OCI-LY1 (cell line): ENCODE results near the gene ST6GALNAC4.

Source experiments
- H2AFZ ChIP-seq: fragments of 200-600 bp; sonication (generic), shearing (Covaris generic); 2 replicates; pipeline ENCODE4 v1.6.0; 2014; ENCODE audit warnings: antibody characterized with exemption, mild to moderate bottlenecking, low read length
- H3F3A ChIP-seq: fragments of 200-600 bp; sonication (generic), shearing (Covaris generic); 2 replicates; pipeline ENCODE4 v1.6.0; 2014; ENCODE audit warnings: mild to moderate bottlenecking, antibody characterized with exemption, low read length, moderate library complexity; ENCODE audit not compliant: insufficient read depth
- H3K27ac ChIP-seq: fragments of 200-600 bp; sonication (generic); 2 replicates; pipeline ENCODE4 v1.5.1; 2014; ENCODE audit warnings: low read length, mixed run types, mild to moderate bottlenecking, low read depth; ENCODE audit not compliant: poor library complexity, severe bottlenecking
- H3K27me3 ChIP-seq: fragments of 200-600 bp; sonication (generic); 2 replicates; pipeline ENCODE4 v1.6.0; 2014; ENCODE audit warnings: antibody characterized with exemption, mild to moderate bottlenecking, low read length, moderate library complexity; ENCODE audit not compliant: insufficient read depth
- H3K36me3 ChIP-seq: fragments of 200-600 bp; sonication (generic); 2 replicates; pipeline ENCODE4 v1.6.1; 2014; ENCODE audit warnings: mild to moderate bottlenecking, antibody characterized with exemption, low read length, moderate library complexity, mixed read lengths; ENCODE audit not compliant: insufficient read depth
- H3K4me1 ChIP-seq: fragments of 200-600 bp; sonication (generic); 2 replicates; pipeline ENCODE4 v1.5.1; 2014; ENCODE audit warnings: mild to moderate bottlenecking, low read length, moderate library complexity; ENCODE audit not compliant: insufficient read depth, severe bottlenecking
- H3K4me2 ChIP-seq: fragments of 200-600 bp; sonication (generic), shearing (Covaris generic); 2 replicates; pipeline ENCODE4 v1.6.1; 2014; ENCODE audit warnings: low read length
- H3K4me3 ChIP-seq: fragments of 200-600 bp; sonication (generic); 2 replicates; pipeline ENCODE4 v1.5.1; 2014; ENCODE audit warnings: low read length, low read depth, mild to moderate bottlenecking, mixed read lengths; ENCODE audit not compliant: poor library complexity, severe bottlenecking
- H3K79me2 ChIP-seq: fragments of 200-600 bp; shearing (Covaris generic); 2 replicates; pipeline ENCODE4 v1.6.1; 2016; ENCODE audit warnings: mixed run types, low read length, mixed read lengths; ENCODE audit not compliant: insufficient read depth
- H3K9ac ChIP-seq: fragments of 200-600 bp; sonication (generic), shearing (Covaris generic); 2 replicates; pipeline ENCODE4 v1.6.1; 2014; ENCODE audit warnings: mild to moderate bottlenecking, low read length, mixed read lengths
- H3K9me2 ChIP-seq: fragments of 200-600 bp; sonication (generic), shearing (Covaris generic); 2 replicates; pipeline ENCODE4 v1.6.1; 2014; ENCODE audit warnings: low read depth, mild to moderate bottlenecking, low read length, mixed read lengths
- H3K9me3 ChIP-seq: fragments of 200-600 bp; shearing (Covaris generic); 2 replicates; pipeline ENCODE4 v1.6.1; 2014; ENCODE audit warnings: low read length, mixed read lengths
- H4K20me1 ChIP-seq: fragments of 200-600 bp; sonication (generic), shearing (Covaris generic); 2 replicates; pipeline ENCODE4 v1.6.0; 2016; ENCODE audit warnings: mild to moderate bottlenecking, low read length; ENCODE audit not compliant: insufficient read depth
- EZH2 ChIP-seq: fragments of 200-600 bp; sonication (generic), shearing (Covaris generic); IDR thresholded peaks from 2 replicates; pipeline ENCODE4 v1.8.0; 2017; ENCODE audit warnings: borderline replicate concordance, mixed run types, mild to moderate bottlenecking, antibody characterized with exemption, low read length, moderate library complexity, mixed read lengths
- TF ChIP-seq, protein P1 (sequence below): fragments of 200-600 bp; sonication (generic), shearing (Covaris generic); IDR thresholded peaks from 2 replicates; pipeline ENCODE4 v1.5.1; 2017; ENCODE audit warnings: mild to moderate bottlenecking, antibody characterized with exemption, low read length, moderate library complexity, mixed read lengths

ST6GALNAC4 gene

DNA sequence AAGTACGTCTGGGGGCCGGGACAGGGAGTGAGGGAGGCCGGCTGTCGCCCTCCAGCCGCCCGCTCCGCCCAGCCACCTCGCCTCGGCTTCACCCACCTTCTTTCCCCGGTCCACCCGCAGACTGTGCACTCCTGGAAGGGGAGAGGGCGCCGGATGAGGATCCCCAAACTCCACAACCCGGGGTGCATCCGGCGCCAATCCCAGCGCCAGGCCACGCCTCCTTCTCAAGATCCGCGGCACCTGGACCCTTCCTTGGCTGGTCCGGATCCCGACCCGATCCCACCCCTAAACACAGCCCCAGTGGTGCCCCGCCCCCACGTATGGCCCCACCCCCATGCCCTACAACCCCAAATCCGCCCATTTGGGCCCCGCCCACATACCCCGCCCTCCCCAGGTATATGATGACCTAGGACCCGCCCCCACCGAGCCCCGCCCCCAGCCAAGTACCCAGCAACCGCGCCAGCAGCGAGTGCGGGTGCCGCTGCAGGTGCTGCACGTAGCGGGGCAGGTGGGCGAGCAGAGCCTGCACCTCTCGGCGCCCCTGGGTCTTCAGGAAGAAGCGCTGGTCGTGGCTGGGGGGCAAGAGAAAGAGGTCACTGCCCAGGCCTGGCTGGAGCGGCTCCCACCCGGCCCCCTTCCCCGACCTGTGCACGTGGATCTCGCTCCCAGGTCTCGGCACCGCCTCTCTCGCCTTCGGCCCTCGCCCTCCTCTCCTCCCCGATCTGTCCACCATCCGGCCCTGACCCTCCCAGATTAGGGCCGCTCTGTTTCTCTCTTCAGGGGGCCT, 10.6 kb upstream of the ST6GALNAC4 start:
- Histone ChIP-seq H3K4me2 (peak overlapping the region; percentile 74), H3K27me3 (peaks cover 9% of the 10 kb centered on the region), H3K9me2 (no peaks in the 10 kb centered on the region), H4K20me1 (no peaks in the 10 kb centered on the region), H3K36me3 (no peaks in the 10 kb centered on the region), H3K4me1 (peaks cover 37% of the 10 kb centered on the region), H2AFZ (no peak overlapping the region), H3K9me3 (no peaks in the 10 kb centered on the region), H3K4me3 (peak overlapping the region; percentile 57), H3F3A (no peaks in the 10 kb centered on the region), H3K79me2 (no peaks in the 10 kb centered on the region), H3K27ac (no peak overlapping the region), H3K9ac (peak overlapping the region; percentile 41; the same call in 1 of the 2 replicates)
- TF ChIP-seq, protein P1, sequence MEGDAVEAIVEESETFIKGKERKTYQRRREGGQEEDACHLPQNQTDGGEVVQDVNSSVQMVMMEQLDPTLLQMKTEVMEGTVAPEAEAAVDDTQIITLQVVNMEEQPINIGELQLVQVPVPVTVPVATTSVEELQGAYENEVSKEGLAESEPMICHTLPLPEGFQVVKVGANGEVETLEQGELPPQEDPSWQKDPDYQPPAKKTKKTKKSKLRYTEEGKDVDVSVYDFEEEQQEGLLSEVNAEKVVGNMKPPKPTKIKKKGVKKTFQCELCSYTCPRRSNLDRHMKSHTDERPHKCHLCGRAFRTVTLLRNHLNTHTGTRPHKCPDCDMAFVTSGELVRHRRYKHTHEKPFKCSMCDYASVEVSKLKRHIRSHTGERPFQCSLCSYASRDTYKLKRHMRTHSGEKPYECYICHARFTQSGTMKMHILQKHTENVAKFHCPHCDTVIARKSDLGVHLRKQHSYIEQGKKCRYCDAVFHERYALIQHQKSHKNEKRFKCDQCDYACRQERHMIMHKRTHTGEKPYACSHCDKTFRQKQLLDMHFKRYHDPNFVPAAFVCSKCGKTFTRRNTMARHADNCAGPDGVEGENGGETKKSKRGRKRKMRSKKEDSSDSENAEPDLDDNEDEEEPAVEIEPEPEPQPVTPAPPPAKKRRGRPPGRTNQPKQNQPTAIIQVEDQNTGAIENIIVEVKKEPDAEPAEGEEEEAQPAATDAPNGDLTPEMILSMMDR: no peak
- no peak for TF ChIP-seq EZH2

DNA sequence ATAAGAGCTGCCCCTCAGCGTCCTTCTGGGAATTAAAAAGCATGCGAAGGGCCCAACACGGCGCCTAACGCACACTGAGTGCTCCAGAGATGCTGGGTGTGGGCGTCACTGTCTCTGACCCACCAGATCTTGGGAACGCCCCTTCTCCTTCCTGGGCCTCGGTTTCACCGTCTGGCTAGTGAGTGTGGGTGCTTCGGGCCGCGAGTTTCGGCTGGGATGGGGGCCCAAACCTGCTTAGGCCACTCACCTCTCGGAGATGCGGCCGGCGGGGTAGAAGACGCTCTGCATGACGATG, 10.0 kb upstream of the ST6GALNAC4 start:
- Histone ChIP-seq H3K9me2 (no peaks in the 10 kb centered on the region), H3K79me2 (no peaks in the 10 kb centered on the region), H3K4me2 (peak overlapping the region; percentile 74), H3K4me3 (peak overlapping the region; percentile 57), H3K36me3 (no peaks in the 10 kb centered on the region), H3K27me3 (peaks cover 9% of the 10 kb centered on the region), H3F3A (no peaks in the 10 kb centered on the region), H2AFZ (no peak overlapping the region), H3K9ac (peak overlapping the region; percentile 41; the same call in 1 of the 2 replicates), H3K27ac (no peak overlapping the region), H3K4me1 (peaks cover 40% of the 10 kb centered on the region), H3K9me3 (no peaks in the 10 kb centered on the region), H4K20me1 (no peaks in the 10 kb centered on the region)
- no peak for TF ChIP-seq EZH2
- TF ChIP-seq, protein P1: no peak

DNA sequence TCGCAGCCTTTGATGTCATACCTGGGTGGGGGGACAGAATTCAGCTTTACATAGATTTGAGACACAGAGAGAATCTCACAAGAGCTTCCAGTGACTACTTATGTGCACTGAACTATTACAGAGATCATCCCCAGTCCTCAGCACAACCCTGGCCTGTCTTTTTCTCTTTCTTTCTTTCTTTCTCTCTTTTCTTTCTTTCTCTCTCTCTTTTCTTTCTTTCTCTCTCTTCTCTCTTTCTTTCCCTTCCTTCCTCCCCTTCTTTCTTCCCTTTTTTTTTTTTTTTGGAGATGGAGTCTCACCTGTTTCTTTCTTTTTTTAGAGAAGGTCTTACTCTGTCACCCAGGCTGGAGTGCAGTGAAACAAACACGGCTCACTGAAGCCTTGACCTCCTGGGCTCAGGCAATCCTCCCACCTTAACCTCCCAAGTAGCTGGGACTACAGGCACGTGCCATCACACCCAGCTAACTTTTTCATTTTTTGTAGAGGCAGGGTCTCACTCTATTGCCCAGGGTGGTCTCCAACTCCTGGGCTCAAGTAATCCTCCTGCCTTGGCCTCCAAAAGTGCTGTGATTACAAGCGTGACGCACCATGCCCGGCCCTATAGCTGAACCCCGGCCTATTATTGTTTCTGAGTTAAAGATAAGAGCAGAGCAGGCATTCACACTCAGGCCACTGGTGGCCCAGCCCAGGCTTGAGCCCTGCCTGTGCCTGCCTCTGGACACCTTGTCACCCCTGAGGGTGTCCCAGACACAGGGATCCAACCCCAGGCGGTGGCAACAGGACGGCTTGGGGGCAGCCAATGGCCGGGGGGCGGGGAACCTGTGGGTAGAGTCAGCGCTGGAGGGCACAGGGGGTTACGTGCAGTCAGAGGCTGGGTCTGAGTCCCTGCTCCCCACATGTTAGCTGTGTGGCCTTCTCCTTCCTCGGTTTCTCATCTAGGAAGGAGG, 9.4 kb upstream of the ST6GALNAC4 start:
- H4K20me1 ChIP-seq: no peaks in the 10 kb centered on the region
- H3K4me3 ChIP-seq: peak overlapping the region; percentile 57
- no peaks in the 10 kb centered on the region for H3F3A ChIP-seq
- H3K9me3 ChIP-seq: no peaks in the 10 kb centered on the region
- no peak overlapping the region for H3K27ac ChIP-seq
- TF ChIP-seq EZH2: no peak
- TF ChIP-seq, protein P1: no peak
- no peaks in the 10 kb centered on the region for H3K36me3 ChIP-seq
- H3K9ac ChIP-seq: peak overlapping the region; percentile 41; the same call in 1 of the 2 replicates
- H3K4me2 ChIP-seq: peak overlapping the region; percentile 74
- H3K27me3 ChIP-seq: peaks cover 9% of the 10 kb centered on the region
- no peaks in the 10 kb centered on the region for H3K79me2 ChIP-seq
- no peaks in the 10 kb centered on the region for H3K9me2 ChIP-seq
- peaks cover 37% of the 10 kb centered on the region for H3K4me1 ChIP-seq
- H2AFZ ChIP-seq: no peak overlapping the region
